GM12801 (cell line): Measurements from ENCODE around the gene DDX3X.

Source experiments
- CTCF ChIP-seq: IDR thresholded peaks from one replicate; pipeline ENCODE4 v1.5.1; 2011; ENCODE audit warnings: control low read depth; ENCODE audit not compliant: insufficient read length; ENCODE audit errors: extremely low read depth

DDX3X gene

GRCh38 chrX:41412261-41413081 lies 78.5 kb downstream of the DDX3X start:
- no peak for TF ChIP-seq CTCF
